AG08395 (cell line): ENCODE results near the gene AVEN.
A peak's percentile ranks its signal among the peaks of the same experiment; 100 is the strongest.

Experiments used
- DNase-seq: peaks from one replicate; pipeline ENCODE4 v3.0.0; 2012; ENCODE audit warnings: mixed read lengths, low spot score

The AVEN gene

GRCh38 chr15:33985287-33985686, 53.7 kb downstream of the AVEN start:
- peak; percentile 71 for DNase-seq

DNA sequence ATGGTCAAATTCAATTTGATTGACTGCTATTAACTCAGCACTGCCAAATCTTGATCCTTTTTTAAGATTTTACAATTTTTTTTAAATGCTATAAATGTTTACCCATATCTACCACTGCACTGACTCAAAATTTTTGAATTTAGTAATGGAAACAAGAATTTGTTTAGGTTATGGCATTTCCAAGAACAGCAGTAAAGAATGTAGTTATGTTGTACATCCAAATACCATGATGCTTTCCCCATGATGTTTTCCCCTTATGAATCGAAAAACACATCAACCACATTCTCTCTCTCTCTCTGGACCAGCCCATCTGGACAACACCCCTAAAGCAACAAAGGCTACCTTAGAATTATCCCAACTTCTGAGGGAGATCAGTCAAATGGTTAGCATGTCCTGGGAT, 56.5 kb downstream of the AVEN start:
- no peak for DNase-seq

DNA sequence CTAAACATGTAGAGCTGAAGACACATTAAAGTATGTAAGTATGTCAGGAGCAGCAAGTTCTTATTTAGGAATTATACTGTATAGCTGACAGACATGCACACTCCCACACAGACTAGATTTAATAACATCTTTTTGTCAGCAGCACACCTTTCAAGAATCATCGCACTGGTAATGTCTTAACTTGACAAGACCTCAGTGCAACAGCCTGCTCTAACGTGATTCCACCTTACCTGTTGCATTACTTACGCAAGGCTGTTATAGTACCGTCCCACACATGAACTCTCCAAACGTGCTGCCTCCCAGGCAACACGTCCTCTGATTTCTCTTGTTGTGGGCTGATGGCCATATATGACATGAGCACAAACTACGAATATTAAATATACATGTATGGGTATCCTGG, 58.8 kb downstream of the AVEN start:
- DNase-seq: no peak

DNA sequence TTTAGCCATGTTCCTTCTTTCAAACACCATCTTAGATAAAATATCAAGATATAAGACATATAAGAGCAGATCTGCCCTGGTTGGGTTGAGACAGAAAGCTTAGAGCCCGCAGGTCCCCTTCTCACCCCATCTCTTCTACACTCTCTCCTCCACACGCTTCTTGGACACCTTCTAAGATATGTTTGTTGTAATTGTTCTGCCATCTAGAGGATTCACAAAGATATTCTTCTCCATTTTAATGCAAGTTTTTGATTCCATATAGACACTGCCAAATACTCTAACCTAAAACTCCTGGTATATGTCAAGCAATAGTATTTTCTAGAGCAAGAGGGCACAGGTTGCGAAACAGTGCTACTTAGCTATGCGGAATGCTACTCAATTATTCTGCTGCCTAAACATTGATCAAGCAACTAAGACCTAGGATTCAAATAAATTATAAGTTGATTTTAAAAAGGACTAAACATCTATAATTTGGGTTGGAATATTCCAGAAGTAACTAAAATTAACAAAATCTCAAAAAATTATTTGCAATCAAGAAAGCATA, 63.9 kb downstream of the AVEN start:
- no peak for DNase-seq

- DNase-seq: no peak
These were observed 67.2 kb downstream of the AVEN start for GRCh38 chr15:33971811-33972210.

DNA sequence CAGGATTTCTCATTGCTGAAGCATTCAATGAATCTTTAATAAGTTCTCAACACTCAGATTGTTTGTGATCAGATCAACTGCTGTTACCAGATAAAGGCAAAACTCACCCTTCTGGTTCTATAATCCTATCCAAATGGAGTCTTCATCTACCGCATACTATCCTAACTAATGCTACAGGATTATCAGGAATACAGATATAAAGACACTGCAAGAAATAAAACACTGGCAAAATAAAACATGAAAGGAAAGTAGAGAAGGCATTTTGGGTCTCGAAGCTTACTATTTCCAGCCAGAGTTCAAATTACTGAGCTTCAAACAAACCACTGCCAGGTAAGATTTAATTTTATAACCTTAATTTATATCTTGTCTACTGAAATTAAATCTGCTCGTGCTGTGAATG, 70.2 kb downstream of the AVEN start:
- DNase-seq: no peak

DNA sequence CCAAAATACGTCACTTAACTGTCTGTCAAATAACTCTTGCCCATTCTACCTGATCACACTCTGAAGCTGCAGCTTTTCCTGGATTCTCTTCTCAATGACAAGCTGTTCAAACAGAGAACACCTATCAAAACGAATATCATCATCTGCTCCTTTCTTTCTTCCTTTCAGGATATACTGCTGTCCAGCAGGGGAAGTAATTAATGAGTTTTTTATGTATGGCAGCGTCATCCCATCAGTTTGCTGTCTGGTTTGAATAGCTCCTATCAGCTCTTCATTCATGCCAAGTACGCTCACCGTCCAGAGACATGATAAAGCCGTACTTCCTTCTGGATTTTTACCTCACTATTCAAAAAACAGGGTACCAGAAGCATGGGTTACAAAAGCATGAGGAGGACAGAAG, 70.8 kb downstream of the AVEN start, which contains the start of gene CHRM5:
Gene CHRM5 (plus strand): TSS at position 274 of the 400 bp plus-strand sequence. CDS start 94,221 bp downstream, outside the sequence.
- no peak for DNase-seq

- no peak for DNase-seq
These were observed 74.4 kb downstream of the AVEN start for GRCh38 chr15:33964665-33965040.

DNA sequence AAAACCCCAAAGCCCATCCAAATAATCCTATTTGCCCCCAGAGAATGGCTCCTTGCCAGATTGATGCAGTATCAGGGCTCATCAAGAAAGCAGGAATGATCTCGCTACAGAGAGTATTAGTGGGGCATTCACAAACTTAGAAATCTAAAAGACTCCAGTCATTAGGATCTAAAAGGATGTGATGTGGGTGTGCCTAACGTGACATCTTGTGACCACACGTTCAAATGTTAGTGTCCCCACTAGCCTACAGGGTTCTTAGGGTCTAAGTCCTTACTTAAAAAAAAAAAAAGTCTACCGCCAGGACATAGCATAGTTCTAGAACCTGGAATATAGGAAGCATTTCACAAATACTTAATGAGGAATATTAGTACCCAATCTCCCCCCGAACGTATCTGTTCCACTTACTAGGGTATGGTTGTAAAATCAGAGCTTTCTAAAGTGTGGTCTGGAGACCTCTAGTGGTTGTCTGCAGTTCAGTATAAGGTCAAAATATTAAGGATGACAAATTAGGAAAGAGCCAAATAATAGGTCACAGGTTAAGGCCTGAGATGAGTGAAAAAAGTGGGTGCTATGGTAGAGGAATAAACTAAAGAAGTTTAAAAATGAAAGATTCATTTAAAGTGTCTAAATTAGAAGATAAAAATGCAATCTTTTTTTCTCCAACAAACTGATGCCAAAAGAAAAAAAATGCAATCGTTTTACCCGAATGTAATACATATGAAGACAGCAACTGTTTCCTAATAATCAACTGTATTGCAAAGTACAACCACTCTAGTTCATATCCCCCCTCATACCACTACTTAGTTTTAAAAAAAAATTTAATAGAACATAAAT, 75.0 kb downstream of the AVEN start:
- peak; percentile 43 for DNase-seq

- DNase-seq: no peak
These were observed 78.5 kb downstream of the AVEN start for GRCh38 chr15:33960549-33960935.

DNA sequence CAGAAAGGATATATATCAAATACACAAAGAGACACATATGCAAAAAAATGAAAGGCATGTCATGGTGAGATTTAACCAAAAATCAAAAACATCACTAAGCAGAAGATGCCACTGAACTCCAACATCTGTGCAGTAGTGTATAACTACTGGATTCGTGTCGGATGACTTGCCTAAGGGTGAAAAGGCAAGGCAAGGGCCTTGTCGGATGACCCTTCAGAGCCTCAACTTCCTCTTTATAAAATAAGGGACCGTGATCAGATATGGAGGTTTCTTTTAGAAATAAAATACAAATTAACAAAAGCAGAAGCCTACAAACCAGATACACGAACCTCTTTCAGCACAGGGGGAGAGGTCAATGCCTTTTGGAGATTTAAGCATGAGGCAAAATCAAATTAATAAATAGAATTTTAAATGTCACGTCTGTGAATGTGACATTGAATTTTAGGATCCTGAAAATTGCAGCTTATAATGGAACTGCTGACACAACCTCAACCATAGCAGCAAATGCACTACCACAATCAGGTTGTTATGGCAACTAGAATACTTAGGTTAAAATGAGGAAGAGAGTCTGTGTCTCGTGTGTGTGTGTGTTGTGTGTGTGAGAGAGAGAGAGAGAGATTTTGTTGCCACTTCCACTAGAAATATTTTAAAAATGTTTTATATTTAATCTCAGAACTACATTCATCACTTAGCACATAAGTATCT, 79.0 kb downstream of the AVEN start:
- no peak for DNase-seq

GRCh38 chr15:33956397-33956796, 82.6 kb downstream of the AVEN start:
- no peak for DNase-seq

- no peak for DNase-seq
These were observed 83.1 kb downstream of the AVEN start for GRCh38 chr15:33955945-33956344.

- DNase-seq: no peak
These were observed 92.9 kb downstream of the AVEN start for GRCh38 chr15:33946152-33946551.

DNA sequence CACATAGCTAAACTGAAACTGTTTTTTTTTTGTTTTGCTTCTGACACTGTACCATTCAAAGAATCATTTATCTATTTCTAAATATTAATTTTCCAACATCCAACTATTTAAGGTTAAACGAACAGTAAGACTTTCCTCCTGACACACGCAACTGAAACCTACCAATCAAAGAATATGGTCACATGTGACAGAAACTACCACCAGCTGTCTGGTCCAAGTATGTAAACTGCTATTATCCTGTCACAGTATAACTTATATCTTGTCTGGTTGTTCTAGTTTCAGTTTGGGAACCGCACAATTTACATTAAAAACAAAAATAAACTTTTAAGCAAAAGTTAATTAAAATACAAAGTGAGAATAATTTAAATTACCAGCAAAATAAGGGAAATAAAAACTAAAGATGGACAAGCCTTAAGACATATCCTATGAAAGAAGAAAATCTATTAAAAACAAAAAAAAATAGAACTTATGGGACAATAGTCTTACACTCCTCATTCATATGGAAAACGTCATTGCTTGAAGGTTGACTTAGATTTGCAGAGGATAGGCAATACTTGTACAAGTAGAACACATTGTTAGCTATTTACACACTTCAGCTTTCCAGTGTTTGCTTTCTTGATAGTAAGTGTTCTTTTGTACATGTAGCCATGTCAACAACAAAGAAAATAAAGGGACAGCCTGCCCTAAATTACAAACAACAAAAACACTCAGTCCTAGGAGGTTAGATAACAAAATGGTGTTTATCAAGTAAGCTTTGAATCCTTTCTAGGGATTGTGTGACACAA, 97.5 kb downstream of the AVEN start:
- no peak for DNase-seq

DNA sequence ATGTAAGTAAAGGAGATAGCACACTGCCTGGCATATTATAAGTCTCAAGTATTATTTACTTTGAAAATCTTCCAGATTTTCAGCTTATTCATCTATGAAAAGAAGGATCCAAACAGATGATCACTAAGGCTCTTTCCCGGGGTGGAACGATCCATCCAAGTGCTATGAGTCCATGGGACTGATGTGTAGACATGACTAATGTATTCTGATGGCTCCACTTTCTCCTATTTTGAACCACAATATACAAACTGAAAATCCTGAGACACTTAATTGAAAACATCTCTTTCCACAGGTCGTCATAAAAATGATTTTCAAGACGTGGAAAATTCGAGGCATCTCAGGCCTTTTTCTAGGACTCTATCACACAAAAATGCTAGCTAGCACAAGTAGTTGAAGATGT, 104.1 kb downstream of the AVEN start:
- peak; percentile 45 for DNase-seq

- no peak for DNase-seq
These were observed 104.6 kb downstream of the AVEN start for GRCh38 chr15:33934396-33934795.

DNA sequence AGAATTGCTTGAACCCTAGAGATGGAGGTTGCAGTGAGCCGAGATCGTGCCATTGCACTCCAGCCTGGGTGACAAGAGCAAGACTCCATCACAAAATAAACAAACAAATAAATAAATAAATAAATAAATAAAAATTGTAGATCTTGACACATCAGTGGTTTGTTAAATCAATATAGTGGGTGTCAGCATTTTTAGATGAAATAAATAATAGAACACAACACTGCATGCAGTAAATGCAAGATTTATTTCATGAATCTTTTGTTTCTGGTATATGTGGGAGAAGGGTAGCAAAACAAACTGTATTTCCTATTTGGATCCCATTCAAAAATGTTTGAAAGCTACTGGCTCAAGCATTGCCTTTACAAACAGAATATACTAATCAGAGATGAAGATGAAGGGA, 106.3 kb downstream of the AVEN start:
- no peak for DNase-seq

DNA sequence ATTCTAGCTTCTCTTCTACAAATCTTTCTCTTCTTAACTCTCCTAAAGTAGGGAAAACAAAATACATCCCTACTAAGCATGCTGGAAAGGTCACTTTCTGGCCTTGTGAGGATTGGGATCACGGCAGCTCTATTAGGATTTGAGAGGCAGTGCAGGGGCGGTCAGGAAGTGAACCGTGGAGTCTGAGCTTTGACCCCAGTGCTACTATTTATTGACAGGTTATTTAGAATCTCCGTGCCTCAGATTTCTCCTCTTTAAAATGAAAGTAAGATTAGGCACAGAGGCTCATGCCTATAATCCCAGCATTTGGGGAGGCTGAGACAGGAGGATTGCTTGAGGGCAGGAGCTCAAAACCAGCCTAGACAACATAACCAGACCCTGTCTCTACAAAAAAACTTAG, 112.7 kb downstream of the AVEN start:
- no peak for DNase-seq

- no peak for DNase-seq
These were observed 115.6 kb downstream of the AVEN start for GRCh38 chr15:33923446-33923845.

- no peak for DNase-seq
These were observed 123.2 kb downstream of the AVEN start for GRCh38 chr15:33915571-33916407.

GRCh38 chr15:33913459-33913858, 125.5 kb downstream of the AVEN start:
- DNase-seq: no peak
